ENCODE results near the gene RAPGEF1.

GRCh38 chr9:131614340-131614915 lies 125.4 kb downstream of the RAPGEF1 start:
- no peak for TF ChIP-seq ZNF274 (IDR thresholded peaks at IDR 0.05; ENCODE audit: low read depth, low read length)
- TF ChIP-seq YY1 (IDR thresholded peaks at IDR 0.05; ENCODE audit: insufficient read depth, insufficient read length), result no peak

All from NT2/D1 (cell line).